HG03460 (cell line): ENCODE measurements around the gene LTC4S.
A peak's percentile ranks its signal among the peaks of the same experiment; 100 is the strongest.

ENCODE experiments used
- ATAC-seq: cut with Tn5 transposase; IDR thresholded peaks from one replicate; pipeline ENCODE4 v1.9.1; 2021; ENCODE audit not compliant: unreplicated experiment

Gene LTC4S

DNA sequence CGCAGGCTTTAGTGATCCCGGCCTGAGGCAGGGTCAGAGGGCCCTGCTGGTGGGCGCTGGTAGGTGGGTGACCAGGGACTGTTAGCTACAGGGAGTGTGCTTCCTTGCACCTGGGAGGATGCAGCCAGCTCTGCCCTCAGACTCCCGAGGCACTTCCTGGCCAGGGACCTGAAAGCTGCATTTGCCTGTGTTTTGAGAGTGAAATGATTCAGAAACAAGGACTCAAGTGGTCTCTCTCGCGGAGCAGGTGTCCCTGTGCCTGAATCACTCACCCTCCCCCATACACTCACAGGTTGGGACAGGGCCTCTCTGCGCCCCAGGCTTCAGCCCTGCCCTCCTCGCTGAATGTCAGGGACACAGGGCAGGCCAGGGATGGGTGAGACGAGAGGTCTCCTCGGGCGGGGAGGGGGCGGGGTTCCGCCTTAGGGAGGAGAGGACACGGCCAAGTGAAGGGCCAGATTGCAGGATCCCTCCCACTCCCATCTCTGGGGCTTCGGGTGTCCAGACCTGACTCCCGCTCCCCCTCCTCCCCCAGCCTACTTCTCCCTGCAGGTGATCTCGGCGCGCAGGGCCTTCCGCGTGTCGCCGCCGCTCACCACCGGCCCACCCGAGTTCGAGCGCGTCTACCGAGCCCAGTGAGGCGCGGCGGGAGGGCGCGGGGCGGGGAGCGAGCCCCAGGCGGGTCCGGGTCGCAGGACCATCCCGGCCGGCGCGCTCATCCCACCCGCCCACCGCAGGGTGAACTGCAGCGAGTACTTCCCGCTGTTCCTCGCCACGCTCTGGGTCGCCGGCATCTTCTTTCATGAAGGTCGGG is 1.5 kb downstream of the LTC4S start:
- no peak for ATAC-seq

DNA sequence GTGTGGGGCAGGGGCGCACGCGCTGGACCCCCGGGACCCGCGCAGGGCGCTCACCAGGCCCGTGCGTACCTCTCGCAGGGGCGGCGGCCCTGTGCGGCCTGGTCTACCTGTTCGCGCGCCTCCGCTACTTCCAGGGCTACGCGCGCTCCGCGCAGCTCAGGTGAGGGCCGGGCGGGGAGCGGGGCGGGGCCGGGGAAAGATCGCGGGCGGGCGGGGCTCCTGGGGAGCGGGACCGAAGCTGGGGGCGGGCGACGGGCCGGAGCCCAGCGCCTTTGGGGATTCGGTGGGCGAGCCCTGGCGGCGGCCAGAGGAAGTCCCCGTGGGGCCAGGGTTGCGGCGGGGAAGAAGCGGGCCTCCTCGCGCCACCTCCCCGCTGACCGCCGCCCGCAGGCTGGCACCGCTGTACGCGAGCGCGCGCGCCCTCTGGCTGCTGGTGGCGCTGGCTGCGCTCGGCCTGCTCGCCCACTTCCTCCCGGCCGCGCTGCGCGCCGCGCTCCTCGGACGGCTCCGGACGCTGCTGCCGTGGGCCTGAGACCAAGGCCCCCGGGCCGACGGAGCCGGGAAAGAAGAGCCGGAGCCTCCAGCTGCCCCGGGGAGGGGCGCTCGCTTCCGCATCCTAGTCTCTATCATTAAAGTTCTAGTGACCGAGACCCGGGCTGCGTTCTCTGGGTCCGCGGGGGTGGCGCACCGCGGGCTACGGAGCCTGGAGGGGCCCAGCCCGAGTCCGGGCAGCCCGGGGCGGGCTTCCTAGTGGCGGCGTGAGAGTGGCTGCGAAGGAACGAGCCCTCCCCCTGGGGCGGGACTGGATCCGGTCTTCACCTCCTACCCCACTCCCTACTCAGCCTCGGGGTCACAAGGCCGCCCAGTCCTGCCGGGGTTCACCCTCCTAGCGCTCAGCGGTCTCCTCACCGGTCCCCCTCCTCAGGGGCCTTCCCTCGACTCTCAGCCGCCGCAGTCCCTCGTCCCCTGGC is 2.4 kb downstream of the LTC4S start:
- peak; percentile 58 for ATAC-seq

DNA sequence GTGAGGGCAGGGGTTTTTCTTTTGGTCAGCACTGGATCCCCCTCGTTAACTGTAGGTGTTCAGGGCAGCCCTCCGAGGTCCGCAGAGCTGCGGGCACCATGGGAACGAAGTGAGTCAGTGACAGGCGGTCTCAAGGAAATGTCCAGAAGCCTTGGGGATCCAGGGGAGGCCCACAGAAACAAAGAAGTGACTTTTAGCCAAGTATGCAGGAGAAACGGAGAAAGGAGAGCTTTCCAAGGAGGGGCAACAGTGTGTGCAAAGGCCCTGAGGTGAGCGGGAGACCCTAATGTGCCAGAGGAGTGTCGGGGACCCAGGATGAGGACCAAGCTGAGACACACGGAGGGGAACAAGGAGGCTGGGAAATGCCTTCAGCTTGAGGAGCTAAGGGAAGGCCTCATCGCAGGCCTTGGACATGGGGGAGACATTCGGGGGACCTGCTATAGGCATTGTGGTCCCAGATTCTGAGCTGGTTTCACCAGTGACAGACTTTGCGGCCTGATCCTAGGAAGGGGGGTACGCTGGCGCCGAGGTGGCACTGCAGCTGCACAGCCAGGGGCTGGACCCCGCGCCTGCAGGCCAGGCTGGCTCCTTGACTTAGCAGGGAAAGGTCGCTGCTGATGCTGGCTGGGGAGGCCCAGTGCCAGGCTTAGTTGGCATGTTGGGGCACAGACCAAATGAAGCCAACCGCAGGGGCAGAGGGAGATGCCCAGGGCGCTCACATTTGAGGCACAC is 3.3 kb downstream of the LTC4S start:
- ATAC-seq = no peak

DNA sequence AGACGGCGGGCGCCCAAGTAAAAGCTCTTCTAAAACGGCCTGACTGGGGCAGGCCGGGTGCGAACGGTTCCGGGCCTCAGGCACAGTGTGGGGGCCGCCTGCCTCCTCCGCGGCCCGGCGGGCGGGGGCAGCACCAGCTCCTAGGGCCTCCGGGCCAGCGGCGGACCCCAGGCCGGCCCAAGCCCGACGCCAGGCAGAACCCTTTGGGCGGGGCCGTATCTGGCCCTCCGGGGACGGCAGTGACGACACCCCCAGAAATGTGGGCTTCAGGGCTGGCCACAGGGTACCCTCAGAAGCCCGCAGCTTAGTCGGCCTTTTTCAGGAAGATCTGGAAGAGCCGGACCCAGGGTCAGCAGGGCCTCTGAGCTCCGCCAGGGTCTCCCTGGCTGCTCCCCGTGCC is 4.0 kb downstream of the LTC4S start:
- no peak for ATAC-seq

DNA sequence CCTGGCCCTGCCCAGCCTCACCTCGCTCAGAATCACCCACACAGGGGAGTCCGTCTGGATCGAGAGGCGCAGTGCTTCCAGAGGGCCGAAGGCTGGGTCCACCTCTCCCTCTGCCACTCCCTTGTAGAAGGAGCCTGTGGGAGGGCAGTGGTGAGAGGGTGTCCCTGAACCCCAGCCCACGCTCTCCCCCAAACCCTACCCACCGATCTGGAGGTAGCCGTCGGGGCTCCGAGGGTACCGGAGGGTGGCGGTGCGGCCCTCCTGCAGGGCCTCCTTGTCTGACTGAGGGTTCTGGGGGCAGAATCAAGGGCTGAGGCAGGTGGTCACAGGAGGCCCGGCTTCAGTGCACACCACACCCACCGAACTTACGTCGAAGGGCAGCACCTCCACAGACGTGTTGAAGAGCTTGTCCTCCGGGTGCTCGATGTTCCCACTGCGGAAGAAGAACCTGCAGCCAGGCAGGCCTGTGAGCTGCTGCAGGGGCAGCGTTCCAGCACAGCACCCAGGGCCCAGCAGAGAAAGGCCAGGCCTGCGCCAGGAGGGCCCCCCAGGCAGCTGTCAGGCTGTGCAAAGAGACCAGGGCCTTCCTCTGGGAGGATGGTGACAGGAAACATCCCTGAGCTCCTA is 4.5 kb downstream of the LTC4S start:
- ATAC-seq = no peak

DNA sequence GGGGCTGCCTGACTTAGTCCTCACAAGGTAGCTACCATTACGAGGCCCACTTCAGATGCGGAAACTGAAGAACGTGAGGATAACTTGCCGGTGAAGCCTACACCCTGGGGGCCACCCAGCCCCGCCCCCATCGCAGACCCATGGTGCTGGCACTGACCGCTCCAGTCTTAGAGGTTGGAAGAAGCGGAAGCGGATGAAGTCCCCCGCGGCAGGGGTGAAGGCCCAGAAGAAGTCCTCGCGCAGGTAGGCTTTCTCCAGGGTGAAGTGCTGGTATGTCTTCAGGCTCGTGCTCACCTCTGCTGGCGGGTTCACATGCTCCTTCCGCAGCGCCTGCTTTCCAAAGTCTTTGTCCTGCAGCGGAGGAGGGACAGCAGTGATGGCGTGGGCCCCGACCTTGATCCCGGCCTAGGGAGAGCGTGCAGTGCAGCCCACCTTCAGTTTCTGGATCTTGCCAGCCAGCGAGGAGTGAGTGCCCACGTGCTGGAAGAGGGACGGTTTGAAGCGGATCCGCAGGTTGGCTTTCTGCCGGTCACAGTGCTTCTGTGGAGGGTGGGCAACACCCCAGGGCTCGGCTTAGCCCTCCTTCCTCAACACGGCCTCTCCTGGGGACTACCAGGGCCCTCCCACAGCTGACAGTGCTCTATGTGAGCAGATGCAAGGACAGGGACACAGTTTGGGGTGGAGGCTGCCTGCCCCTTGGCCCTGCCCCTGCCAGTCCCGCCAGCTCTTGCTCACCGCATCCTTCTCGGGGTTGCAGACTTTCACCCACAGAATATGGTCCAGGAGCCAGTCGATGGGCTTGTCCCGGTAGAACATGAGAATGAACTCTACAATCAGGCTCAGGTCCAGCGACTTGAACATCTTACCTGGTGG is 5.2 kb downstream of the LTC4S start:
- no peak for ATAC-seq

DNA sequence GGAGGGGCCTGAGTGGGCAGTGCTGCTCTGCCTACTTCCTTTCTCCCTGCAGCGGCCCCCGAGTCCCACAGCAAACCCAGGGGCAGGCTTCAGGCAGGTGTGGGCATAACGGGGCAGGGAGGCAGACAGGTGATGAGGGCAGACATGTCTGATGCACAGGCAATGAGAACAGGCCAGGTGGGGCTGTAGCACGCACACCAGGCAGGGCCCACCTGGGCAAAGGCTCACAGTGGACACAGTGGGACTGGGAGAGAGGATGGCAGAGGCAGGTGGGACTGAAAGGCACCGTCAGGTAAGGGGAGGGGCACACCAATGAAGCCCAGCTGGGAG is 5.8 kb downstream of the LTC4S start:
- ATAC-seq = no peak

DNA sequence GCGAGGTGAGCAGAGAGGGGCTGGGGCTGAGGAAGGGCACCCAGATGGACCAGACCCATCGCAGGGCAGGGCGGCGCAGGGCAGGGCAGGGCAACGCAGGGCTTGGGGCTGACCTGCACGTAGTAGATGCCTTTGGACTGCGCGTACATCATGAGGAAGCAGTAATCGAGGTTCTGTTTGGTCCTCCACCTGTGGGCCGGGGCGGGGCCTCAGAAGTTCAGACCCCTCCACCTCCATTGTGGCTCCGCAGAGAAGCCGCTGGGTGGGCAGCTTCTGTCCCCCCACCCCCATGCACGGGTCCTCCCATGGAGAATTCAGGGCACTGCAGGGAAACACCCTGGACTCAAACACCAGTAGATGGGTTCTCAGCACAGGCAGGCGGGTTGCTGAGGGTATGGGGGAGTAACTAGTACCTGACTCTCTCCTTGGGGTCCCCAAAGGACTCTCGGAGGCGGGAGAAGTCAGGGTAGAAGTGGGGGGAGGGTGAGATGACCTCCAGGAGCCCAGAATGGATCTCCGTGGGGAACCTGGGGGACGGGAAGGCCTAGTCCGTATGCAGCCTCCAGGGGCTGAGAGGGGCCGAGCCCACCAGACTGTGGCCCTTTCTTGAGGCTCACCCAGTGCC is 6.4 kb downstream of the LTC4S start:
- ATAC-seq = no peak

DNA sequence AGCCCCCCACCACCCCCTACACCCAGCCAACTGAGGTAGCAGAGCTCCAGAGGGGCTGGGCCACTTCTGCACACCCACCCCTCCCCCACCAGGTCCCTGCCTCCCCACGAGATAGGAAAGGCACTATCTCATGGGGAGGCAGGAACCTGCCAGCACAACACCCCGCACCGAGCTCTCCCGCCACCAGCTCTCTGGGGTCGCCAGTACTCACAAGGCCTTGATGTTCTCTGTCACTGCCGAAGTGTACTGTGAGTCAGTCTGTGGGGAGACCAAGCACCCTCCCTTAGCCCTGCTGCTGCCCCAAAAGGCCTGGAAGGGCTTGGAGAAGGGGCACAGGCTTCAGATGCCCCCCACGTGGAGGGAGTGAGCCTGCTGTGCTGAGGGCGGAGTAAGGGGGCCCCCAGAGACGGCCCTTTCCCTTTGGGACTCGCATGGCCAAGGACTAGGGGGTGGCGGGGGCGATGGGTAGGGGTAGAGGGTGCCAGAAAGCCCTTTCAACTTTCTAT is 7.0 kb downstream of the LTC4S start:
- ATAC-seq = no peak

DNA sequence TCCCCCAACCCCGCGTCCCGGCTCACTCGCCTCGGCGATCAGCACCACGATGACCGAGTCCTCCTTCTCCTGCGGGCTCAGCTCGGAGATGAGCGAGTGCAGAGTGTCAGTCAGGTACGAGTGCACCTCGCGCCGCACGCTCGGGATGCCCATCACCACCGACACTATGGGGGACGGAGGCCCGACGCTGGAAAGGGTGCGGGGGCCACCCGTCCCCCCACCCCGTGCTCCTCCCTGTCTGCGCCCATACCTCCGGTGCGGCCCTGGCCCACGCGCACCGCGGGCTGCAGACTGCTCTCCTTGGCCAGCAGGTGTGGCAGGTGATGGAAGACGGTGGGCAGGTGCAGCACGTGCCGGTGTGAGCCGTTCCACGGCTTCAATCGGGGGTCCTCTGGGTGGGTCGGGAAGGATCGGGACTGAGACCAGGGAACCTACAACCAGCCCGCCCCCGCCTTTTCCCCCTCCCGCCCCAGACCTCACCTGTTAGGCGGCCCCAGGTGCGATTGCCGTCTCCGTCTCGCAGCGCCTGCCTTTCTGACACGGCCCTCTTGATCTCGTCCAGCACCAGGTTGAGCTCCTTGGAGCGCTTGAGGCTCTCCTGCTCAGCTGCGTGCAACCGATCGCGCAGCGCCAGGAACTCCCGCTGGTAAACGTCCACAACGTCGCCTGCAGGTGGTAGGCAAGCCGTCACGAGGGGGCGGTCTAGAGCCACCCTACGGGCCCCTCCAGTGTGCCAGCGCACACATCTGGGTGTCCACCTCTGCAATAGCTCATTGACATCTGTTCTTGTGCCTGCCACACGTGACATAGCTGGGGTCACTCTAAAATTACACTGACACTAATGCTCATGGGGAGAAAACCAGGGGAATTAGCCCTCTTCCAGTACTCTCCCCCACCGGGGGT is 7.8 kb downstream of the LTC4S start:
- peak; percentile 41 for ATAC-seq

DNA sequence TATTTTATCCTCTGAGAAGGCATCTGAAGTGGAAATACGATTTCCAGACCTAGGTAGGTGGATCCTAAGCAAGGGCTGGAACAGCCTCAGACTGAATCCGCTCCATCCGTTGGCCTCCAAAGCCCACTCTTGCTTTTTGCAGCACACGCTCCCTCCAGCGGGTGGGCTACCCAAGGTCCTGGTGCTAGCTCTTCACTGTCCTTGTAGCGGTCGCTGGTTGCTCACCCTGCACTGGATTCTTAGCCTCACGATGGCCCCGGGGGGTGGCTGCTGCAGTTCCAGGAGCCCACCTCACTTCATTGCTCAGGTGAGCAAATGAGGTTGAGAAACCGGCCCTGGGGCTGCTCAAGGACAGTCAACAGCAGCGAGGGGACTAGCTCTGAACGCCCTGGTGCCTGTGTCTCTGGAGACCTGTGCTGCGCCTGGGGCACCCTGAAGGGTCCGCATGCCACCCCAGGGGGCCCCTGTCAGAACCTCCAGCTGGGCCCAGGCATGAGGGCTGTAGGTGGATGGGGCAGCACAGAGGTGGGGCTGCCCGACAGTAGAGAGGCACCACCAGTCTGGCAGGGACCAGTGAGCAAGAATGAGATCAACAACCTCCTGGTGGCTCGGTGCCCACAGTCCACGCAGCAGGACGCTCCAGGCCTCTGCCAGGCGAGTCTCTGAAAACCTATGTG is 8.6 kb downstream of the LTC4S start:
- ATAC-seq = no peak

DNA sequence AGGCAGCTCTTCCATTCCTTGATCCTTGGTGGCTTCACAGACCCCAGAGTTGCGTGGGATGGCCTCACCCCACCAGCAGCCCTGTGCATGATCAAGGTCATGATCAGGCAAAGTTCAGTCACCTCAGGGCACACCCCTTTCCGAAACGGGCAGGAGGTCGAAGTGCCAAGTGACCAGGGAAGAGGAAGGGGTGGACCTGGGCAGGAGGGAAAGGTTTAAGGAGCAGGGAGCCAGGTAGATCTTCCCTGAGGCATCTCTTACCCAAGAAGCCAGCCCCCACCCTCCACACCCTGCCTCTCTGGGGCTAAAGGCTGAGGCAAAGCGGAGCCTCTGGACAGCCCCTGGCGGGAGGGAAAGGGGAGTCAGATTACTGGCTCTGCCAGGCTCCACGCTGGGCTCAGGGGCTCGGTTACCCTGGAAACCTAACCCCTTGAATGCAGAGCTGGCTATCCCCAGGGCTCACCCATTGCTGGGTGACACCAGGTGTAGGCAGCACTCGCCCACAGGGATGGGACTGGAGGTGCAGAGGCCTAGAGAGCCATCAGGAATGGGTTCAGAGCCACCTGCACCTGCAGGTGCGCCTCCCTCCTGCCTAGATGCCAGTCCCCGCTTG is 9.3 kb downstream of the LTC4S start:
- ATAC-seq = no peak

DNA sequence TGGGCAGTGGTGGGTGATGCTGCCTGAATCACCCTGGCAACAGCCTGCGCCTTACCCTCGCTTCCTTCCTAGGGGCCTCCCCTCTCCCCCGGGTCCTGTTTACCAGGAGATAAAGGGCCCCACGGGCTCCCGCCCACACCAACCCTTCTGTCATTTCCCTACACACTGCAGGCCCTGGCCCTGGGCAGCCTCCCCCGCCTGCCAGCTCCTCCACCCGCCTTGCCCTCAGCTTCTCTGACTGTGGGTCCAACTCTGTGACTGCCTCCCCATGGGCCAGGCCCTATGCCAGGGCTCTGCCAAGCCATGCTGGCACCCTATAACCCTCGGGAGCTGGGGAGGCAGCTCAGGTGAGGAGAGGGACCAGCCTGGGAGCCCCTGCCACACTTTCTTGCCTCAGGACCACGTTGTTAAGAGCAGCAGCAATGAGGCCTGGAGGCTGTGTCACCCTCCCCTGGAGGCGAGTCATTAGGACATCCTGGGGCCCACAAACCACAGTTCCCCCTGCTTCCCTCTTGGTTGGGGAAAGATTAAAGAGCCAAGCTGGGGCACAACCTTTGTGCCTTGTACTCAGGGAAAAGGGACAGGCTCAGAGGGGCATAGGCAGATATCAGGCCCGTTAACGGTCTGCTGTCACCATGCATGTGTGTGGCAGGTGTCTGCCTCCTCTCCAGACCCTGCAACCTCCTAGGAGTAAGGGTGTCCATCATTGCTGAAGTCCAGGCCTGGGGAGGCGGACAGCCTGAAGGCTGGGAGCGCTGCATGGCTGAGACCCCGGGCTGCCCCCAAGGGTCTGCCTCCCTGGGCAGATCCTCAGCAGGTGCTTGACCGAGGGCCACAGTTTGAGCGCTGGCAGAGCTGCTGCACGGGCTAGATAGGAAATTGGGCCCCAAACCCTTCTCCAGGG is 10.1 kb downstream of the LTC4S start:
- no peak for ATAC-seq

DNA sequence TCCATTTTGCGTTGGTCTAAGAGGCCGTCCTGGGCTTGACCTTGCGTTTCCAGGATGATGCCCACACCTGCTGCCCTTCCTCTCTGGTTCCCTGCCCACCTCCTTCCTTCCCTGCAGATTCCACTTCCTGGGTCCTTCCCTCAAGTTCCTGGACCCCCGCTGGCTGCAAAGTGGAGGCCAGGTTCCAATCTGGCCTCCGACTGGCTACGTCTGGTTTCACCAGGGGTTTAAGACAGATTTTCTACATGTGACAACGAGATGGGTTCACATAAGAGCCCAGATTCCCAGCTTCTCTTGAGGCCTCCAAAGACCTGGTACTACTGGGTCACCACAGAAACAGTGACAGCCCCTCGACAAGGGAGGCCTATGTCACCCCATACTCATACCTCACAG is 10.8 kb downstream of the LTC4S start:
- ATAC-seq = no peak

DNA sequence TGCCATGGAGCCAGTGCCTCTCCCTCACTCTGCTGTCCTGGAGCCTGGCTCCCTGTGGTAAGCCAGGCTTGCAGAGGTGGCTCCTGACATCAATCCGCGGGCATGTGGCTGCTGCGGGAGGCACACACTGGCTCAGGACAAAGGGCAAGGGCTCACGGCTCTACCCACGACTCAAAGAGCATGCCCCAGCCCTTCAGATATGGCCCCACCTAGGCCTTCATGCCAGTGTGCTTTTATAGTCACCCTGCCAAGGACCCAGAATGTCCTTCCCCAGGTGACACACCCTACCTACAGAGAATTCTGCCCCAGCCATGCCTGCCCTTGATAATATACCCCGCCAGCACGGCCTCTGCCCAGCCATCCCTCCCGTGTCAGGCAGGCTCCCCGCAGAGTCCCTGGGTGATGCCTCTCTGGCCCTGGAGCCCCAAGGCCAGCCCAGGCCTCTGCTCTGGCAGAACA is 11.3 kb downstream of the LTC4S start:
- no peak for ATAC-seq

DNA sequence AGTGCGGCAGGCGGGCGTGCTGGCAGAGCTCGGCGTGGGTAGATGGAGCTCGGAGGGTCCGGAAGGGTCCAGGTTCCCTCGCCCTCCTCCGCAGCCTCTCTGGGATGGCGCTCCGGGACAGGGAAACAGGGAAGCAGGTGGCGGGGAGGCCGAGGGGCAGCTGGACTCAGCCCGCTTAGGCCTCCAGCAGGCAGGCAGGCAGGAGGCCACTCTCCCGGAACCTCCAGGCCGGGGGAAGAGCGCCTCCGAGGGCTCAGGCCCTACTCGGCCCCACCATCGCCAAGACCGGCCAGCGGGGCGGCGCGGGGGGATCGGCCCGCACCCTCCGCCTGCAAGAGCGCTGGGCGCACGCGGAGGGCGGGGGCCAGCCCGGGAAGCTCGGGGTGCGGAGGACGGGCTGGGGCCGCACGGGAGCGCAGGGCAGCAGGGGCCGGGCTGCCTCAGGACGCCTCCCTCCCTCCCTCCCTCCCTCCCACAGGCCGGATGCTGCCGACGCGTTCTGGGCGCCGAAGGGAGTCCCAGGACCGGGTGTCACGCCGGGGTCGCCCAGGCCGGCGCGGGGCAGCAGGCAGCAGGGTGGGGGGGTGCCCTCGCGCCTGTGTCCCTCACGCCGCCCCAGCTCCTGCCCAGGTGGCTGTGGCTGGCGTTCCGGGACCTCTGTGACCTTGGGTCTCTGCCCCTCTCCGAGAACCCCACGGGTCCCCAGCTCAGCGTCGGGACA is 11.9 kb downstream of the LTC4S start:
- peak; percentile 31 for ATAC-seq
